ENCODE measurements around the gene ZNF516.

DNA sequence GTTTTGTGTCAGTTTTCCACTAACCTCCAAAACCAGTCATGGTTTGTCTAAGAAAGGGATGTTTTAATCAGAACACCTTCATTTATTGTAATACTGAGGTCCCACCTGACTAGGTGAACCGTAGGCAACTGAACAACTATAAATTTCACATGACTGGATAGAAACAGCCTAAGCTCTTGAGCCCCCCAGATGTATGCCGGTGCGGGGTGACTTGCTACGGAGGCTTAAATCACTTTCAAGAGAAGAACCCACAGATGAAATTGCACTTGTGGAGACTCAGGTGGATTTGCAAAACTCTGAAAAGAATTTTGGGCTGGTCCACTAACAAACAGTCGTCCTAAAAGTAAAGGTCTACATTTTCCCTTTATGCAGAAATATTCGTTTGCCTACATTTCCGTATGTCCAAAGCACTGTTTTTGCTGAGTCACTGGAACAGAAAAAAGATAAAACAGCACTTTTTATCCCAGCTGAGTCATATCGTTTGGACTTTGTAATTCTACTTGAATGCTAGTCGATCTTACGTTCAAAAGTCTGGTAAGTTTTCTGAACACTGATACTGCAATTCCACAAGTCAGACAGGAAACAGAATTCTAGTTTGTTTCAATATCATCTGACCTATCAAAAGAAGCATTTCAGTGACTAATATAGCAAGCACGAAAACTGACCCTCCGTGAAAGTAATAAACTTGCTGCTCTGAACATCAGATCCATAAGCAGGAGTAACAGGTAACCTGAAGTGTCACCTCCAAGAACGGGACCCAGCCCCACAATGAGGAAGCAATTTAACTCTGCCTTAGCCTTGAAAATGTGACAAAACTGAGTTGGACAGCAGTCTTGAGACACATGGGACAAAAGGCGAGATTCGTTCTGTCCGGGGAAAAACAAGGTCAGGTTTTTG lies 18.1 kb downstream of the ZNF516 start:
- no peak for TF ChIP-seq POLR2AphosphoS5 (IDR thresholded peaks at IDR 0.05; ENCODE audit: low read depth, low read length)
- TF ChIP-seq, protein P1, sequence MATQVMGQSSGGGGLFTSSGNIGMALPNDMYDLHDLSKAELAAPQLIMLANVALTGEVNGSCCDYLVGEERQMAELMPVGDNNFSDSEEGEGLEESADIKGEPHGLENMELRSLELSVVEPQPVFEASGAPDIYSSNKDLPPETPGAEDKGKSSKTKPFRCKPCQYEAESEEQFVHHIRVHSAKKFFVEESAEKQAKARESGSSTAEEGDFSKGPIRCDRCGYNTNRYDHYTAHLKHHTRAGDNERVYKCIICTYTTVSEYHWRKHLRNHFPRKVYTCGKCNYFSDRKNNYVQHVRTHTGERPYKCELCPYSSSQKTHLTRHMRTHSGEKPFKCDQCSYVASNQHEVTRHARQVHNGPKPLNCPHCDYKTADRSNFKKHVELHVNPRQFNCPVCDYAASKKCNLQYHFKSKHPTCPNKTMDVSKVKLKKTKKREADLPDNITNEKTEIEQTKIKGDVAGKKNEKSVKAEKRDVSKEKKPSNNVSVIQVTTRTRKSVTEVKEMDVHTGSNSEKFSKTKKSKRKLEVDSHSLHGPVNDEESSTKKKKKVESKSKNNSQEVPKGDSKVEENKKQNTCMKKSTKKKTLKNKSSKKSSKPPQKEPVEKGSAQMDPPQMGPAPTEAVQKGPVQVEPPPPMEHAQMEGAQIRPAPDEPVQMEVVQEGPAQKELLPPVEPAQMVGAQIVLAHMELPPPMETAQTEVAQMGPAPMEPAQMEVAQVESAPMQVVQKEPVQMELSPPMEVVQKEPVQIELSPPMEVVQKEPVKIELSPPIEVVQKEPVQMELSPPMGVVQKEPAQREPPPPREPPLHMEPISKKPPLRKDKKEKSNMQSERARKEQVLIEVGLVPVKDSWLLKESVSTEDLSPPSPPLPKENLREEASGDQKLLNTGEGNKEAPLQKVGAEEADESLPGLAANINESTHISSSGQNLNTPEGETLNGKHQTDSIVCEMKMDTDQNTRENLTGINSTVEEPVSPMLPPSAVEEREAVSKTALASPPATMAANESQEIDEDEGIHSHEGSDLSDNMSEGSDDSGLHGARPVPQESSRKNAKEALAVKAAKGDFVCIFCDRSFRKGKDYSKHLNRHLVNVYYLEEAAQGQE (IDR thresholded peaks at IDR 0.05; ENCODE audit: insufficient read depth in 1 of 2, low read depth in 2 of 2, low read length in 2 of 2) = 0 out of 4 replicates have a peak, but pooled peaks of 1 of the 2 experiments have one; percentile 45
- TF ChIP-seq SIN3A (IDR thresholded peaks at IDR 0.05; ENCODE audit: borderline replicate concordance, insufficient read depth, low read length) = no peak
